HG02763 (cell line): ENCODE measurements around the gene USP34.
A peak's percentile ranks its signal among the peaks of the same experiment; 100 is the strongest.
"Not testable (repeated sequence)": the region's sequence is repeated elsewhere in the genome, so short reads cannot be mapped to it uniquely, and the experiment has no call there.

ENCODE experiments used
- ATAC-seq: cut with Tn5 transposase; IDR thresholded peaks from one replicate; pipeline ENCODE4 v1.9.1; 2021; ENCODE audit warnings: mild to moderate bottlenecking, moderate library complexity; ENCODE audit not compliant: unreplicated experiment

USP34 gene

GRCh38 chr2:61465045-61465444, 5.8 kb downstream of the USP34 start:
- ATAC-seq: no peak

- ATAC-seq: no peak
These were observed 7.0 kb downstream of the USP34 start for GRCh38 chr2:61463769-61464475.

- no peak for ATAC-seq
These were observed 9.5 kb downstream of the USP34 start for GRCh38 chr2:61461404-61461803.

GRCh38 chr2:61460163-61460562, 10.7 kb downstream of the USP34 start:
- no peak for ATAC-seq

- no peak for ATAC-seq
These were observed 14.0 kb downstream of the USP34 start for GRCh38 chr2:61456746-61457420.

- ATAC-seq: no peak
These were observed 14.7 kb downstream of the USP34 start for GRCh38 chr2:61456070-61456745.

- ATAC-seq: not testable (repeated sequence)
These were observed 15.9 kb downstream of the USP34 start for GRCh38 chr2:61454972-61455371.

GRCh38 chr2:61454383-61454782, 16.5 kb downstream of the USP34 start:
- no peak for ATAC-seq

GRCh38 chr2:61452392-61452791, 18.5 kb downstream of the USP34 start:
- ATAC-seq: no peak

GRCh38 chr2:61451178-61451577, 19.7 kb downstream of the USP34 start:
- ATAC-seq: no peak

GRCh38 chr2:61450144-61450543, 20.7 kb downstream of the USP34 start:
- ATAC-seq: no peak

- no peak for ATAC-seq
These were observed 22.7 kb downstream of the USP34 start for GRCh38 chr2:61448229-61448628.

- ATAC-seq: not testable (repeated sequence)
These were observed 23.9 kb downstream of the USP34 start for GRCh38 chr2:61446971-61447370.

- ATAC-seq: peak; percentile 89
These were observed 27.4 kb downstream of the USP34 start for GRCh38 chr2:61443342-61444041.

- no peak for ATAC-seq
These were observed 31.5 kb downstream of the USP34 start for GRCh38 chr2:61439241-61440002.

GRCh38 chr2:61438670-61439069, 32.2 kb downstream of the USP34 start:
- no peak for ATAC-seq

- no peak for ATAC-seq
These were observed 33.7 kb downstream of the USP34 start for GRCh38 chr2:61437170-61437569.

GRCh38 chr2:61436092-61436491, 34.8 kb downstream of the USP34 start:
- no peak for ATAC-seq

- ATAC-seq: no peak
These were observed 35.6 kb downstream of the USP34 start for GRCh38 chr2:61435291-61435690.

- ATAC-seq: no peak
These were observed 36.6 kb downstream of the USP34 start for GRCh38 chr2:61434314-61434713.

GRCh38 chr2:61433606-61434005, 37.3 kb downstream of the USP34 start:
- ATAC-seq: no peak
